Loucy (cell line): ENCODE data around the gene PNLIPRP2.

Experiments used
- H2AFZ ChIP-seq: fragments of 200-600 bp; sonication (generic); 2 replicates; pipeline ENCODE4 v1.6.0; 2016; ENCODE audit warnings: antibody characterized with exemption, mild to moderate bottlenecking, low read length, moderate library complexity
- H3F3A ChIP-seq: fragments of 200-600 bp; 2 replicates; pipeline ENCODE4 v1.6.0; 2016; ENCODE audit warnings: antibody characterized with exemption, low read depth, mild to moderate bottlenecking
- H3K27me3 ChIP-seq: fragments of 200-600 bp; sonication (generic); 2 replicates; pipeline ENCODE4 v1.6.1; 2014; ENCODE audit warnings: low read length, mild to moderate bottlenecking; ENCODE audit not compliant: insufficient read depth, poor library complexity, severe bottlenecking
- H3K36me3 ChIP-seq: fragments of 200-600 bp; sonication (generic); 2 replicates; pipeline ENCODE4 v1.6.1; 2016; ENCODE audit warnings: low read length; ENCODE audit not compliant: insufficient read depth
- H3K4me1 ChIP-seq: fragments of 200-600 bp; sonication (generic); 2 replicates; pipeline ENCODE4 v1.5.1; 2014; ENCODE audit warnings: low read length, mild to moderate bottlenecking; ENCODE audit not compliant: insufficient read depth, poor library complexity, severe bottlenecking
- H3K4me2 ChIP-seq: fragments of 200-600 bp; sonication (generic); 2 replicates; pipeline ENCODE4 v1.6.0; 2014; ENCODE audit warnings: antibody characterized with exemption, low read length, low read depth, mild to moderate bottlenecking; ENCODE audit not compliant: poor library complexity, severe bottlenecking
- H3K4me3 ChIP-seq: fragments of 200-600 bp; sonication (generic); 2 replicates; pipeline ENCODE4 v1.5.1; 2014; ENCODE audit warnings: low read length, mild to moderate bottlenecking, mixed read lengths; ENCODE audit not compliant: poor library complexity, severe bottlenecking
- H3K79me2 ChIP-seq: fragments of 200-600 bp; sonication (generic); 2 replicates; pipeline ENCODE4 v1.6.1; 2014; ENCODE audit warnings: low read length; ENCODE audit not compliant: insufficient read depth
- H3K9ac ChIP-seq: fragments of 200-600 bp; sonication (generic); 2 replicates; pipeline ENCODE4 v1.6.0; 2014; ENCODE audit warnings: mild to moderate bottlenecking, low read depth, low read length, moderate library complexity; ENCODE audit not compliant: poor library complexity, severe bottlenecking
- H3K9me2 ChIP-seq: fragments of 200-600 bp; sonication (generic); replicated peaks from 2 replicates; pipeline ENCODE4 v1.6.1; 2016; ENCODE audit warnings: low read depth, low read length, mixed read lengths
- H3K9me3 ChIP-seq: fragments of 200-600 bp; sonication (generic); 2 replicates; pipeline ENCODE4 v1.6.1; 2014; ENCODE audit warnings: mild to moderate bottlenecking, antibody characterized with exemption, low read length, low read depth; ENCODE audit not compliant: insufficient read depth
- H4K20me1 ChIP-seq: fragments of 200-600 bp; sonication (generic); 2 replicates; pipeline ENCODE4 v1.6.0; 2014; ENCODE audit warnings: antibody characterized with exemption, low read length, mild to moderate bottlenecking; ENCODE audit not compliant: insufficient read depth, poor library complexity, severe bottlenecking
- EZH2phosphoT487 ChIP-seq: fragments of 200-600 bp; IDR thresholded peaks from 2 replicates; pipeline ENCODE4 v1.6.1; 2018; ENCODE audit warnings: antibody characterized with exemption, mild to moderate bottlenecking, moderate library complexity, borderline replicate concordance
- TF ChIP-seq, protein P1 (sequence below): fragments of 200-600 bp; sonication (generic); conservative IDR thresholded peaks from 2 replicates; pipeline ENCODE4 v1.5.1; 2014; ENCODE audit warnings: mild to moderate bottlenecking, antibody characterized with exemption, low read length

PNLIPRP2 gene

DNA sequence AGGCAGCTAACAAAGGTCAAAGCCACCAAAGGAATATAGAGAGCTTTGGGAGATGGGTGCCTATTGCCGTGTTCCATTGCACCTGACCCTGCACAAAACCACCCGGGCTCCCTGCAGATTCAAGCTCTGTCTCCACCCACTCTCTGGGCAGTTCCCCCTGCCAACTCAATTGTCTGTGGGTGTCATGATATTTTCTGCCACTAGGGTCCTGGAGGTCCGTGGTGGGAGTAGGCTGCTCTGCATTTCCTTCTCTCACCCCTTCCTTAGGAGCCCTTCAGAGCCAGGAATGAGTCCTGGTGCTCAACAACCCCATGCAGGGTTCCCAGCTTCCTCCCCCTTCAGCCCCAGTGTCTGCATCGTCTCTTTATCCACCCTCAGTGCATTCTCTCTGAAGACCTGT is 34.1 kb downstream of the PNLIPRP2 start:
- H3K4me2 ChIP-seq, result no peak overlapping the region
- H4K20me1 ChIP-seq, result no peaks in the 10 kb centered on the region
- no peaks in the 10 kb centered on the region for H3K36me3 ChIP-seq
- no peaks in the 10 kb centered on the region for H3K79me2 ChIP-seq
- no peak for TF ChIP-seq EZH2phosphoT487
- TF ChIP-seq, protein P1, sequence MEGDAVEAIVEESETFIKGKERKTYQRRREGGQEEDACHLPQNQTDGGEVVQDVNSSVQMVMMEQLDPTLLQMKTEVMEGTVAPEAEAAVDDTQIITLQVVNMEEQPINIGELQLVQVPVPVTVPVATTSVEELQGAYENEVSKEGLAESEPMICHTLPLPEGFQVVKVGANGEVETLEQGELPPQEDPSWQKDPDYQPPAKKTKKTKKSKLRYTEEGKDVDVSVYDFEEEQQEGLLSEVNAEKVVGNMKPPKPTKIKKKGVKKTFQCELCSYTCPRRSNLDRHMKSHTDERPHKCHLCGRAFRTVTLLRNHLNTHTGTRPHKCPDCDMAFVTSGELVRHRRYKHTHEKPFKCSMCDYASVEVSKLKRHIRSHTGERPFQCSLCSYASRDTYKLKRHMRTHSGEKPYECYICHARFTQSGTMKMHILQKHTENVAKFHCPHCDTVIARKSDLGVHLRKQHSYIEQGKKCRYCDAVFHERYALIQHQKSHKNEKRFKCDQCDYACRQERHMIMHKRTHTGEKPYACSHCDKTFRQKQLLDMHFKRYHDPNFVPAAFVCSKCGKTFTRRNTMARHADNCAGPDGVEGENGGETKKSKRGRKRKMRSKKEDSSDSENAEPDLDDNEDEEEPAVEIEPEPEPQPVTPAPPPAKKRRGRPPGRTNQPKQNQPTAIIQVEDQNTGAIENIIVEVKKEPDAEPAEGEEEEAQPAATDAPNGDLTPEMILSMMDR, result peak; percentile 67
- H3K9ac ChIP-seq, result no peak overlapping the region
- H3F3A ChIP-seq, result no peaks in the 10 kb centered on the region
- no peaks in the 10 kb centered on the region for H3K9me3 ChIP-seq
- H3K9me2 ChIP-seq, result no peaks in the 10 kb centered on the region
- no peaks in the 10 kb centered on the region for H3K4me1 ChIP-seq
- H2AFZ ChIP-seq, result 0 out of 2 replicates have a peak overlapping the region, but pooled peaks have one; percentile 42
- H3K27me3 ChIP-seq, result no peaks in the 10 kb centered on the region
- no peak overlapping the region for H3K4me3 ChIP-seq

DNA sequence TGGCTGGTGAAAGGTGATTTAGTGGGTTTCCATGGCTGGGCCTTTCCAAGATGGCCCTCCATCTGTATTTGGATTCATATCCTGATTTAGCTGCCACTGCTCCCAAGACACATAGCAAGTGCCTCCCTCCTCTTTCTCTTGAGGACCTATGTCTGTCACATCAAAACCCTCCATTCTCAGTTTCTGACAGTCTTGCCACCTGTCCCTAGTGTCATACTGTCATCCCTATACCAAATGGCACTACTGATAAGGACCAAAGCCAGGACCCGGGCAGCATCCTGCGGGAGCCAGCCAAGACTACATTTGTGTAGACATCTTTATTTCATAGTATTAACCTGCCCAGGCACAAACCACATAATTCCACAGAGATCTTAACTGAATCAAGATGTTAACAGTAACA is 34.8 kb downstream of the PNLIPRP2 start:
- Histone ChIP-seq H3K9ac (no peak overlapping the region), H2AFZ (no peak overlapping the region), H3K4me2 (no peak overlapping the region), H3F3A (no peaks in the 10 kb centered on the region), H3K9me3 (no peaks in the 10 kb centered on the region), H3K27me3 (no peaks in the 10 kb centered on the region), H3K4me3 (no peak overlapping the region), H3K4me1 (no peaks in the 10 kb centered on the region), H3K9me2 (no peaks in the 10 kb centered on the region), H3K79me2 (no peaks in the 10 kb centered on the region), H4K20me1 (no peaks in the 10 kb centered on the region), H3K36me3 (no peaks in the 10 kb centered on the region)
- TF ChIP-seq, protein P1, result no peak
- TF ChIP-seq EZH2phosphoT487, result no peak

DNA sequence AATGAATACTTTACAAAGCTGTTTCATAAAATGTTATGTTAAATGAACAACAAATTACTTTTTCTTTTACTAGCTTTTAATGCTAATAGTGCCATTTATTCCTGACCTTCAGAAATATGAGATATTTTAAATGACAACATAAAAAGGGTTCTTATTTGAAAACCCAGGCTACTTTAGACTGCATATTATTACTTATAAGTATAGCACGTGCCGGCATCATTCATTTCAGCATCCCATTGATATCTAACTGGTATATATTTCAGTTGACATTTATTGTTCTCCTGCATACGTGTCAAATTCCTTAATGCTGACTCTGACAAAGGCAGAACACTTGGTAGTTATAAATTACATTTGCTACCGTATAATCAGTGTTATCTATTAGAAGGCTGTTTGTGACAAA is 35.3 kb downstream of the PNLIPRP2 start:
- Histone ChIP-seq H3K36me3 (no peaks in the 10 kb centered on the region), H3K79me2 (no peaks in the 10 kb centered on the region), H3K9me3 (no peaks in the 10 kb centered on the region), H3K27me3 (no peaks in the 10 kb centered on the region), H4K20me1 (no peaks in the 10 kb centered on the region), H3K9me2 (no peaks in the 10 kb centered on the region), H3K4me3 (no peak overlapping the region), H3K4me2 (no peak overlapping the region), H3K4me1 (no peaks in the 10 kb centered on the region), H2AFZ (no peak overlapping the region), H3F3A (no peaks in the 10 kb centered on the region), H3K9ac (no peak overlapping the region)
- TF ChIP-seq, protein P1, result no peak
- TF ChIP-seq EZH2phosphoT487, result no peak
